BLaER1 treated with 17β-estradiol and CSF1 and Interleukin-3, amounts not matched to agents 10 nM and 100 nM (cell line): Measurements from ENCODE around the gene STIM2.
A peak's percentile ranks its signal among the peaks of the same experiment; 100 is the strongest.

Source experiments
- H3K27ac ChIP-seq, 11 experiments: shearing (Covaris generic); formaldehyde crosslinking; 2 replicates each; pipeline ENCODE4 v1.8.1; 2022
- H3K27me3 ChIP-seq, 11 experiments: shearing (Covaris generic); formaldehyde crosslinking; 2 replicates each; pipeline ENCODE4 v1.8.1; 2022
- H3K36me3 ChIP-seq, 11 experiments: shearing (Covaris generic); formaldehyde crosslinking; 2 replicates each; pipeline ENCODE4 v1.8.1; 2022
- H3K4me1 ChIP-seq, 10 experiments: shearing (Covaris generic); formaldehyde crosslinking; 2 replicates each; pipeline ENCODE4 v1.8.1; 2022
- H3K4me2 ChIP-seq, 11 experiments: shearing (Covaris generic); formaldehyde crosslinking; 2 replicates each; pipeline ENCODE4 v1.8.1; 2022
- H3K4me3 ChIP-seq, 10 experiments: shearing (Covaris generic); formaldehyde crosslinking; 2 replicates each; pipeline ENCODE4 v1.8.1; 2022
- H3K9ac ChIP-seq, 11 experiments: shearing (Covaris generic); formaldehyde crosslinking; 2 replicates each; pipeline ENCODE4 v1.8.1; 2022
- H3K9me3 ChIP-seq, 11 experiments: shearing (Covaris generic); formaldehyde crosslinking; replicated peaks in 1 of 11; 2 replicates each; pipeline ENCODE4 v1.8.1; 2022
- H4K20me1 ChIP-seq, 11 experiments: shearing (Covaris generic); formaldehyde crosslinking; 2 replicates each; pipeline ENCODE4 v1.8.1; 2022
- Cebpa-rat ChIP-seq, 11 experiments: shearing (Covaris generic); IDR thresholded peaks; 2 replicates each; pipeline ENCODE4 v1.8.1; 2022

STIM2 gene

GRCh38 chr4:26862381-26862915 lies 1.8 kb downstream of the STIM2 start:
- Histone ChIP-seq H3K4me3 (peak overlapping the region; percentile 82 to 95 (median 90)), H3K9ac (peak overlapping the region; percentile 83 to 98 (median 95); a peak in 21 of 22 replicates), H3K27ac (peak overlapping the region in 10 of 11 experiments; percentile 7 to 96 (median 96); a peak in 19 of 22 replicates), H3K4me1 (peaks cover 35 to 72% (median 55%) of the 10 kb centered on the region in 10 experiments), H4K20me1 (peaks cover 0 to 61% (median 24%) of the 10 kb centered on the region in 11 experiments; a peak in 12 of 22 replicates), H3K4me2 (peak overlapping the region; percentile 74 to 90 (median 82)), H3K27me3 (no peaks in the 10 kb centered on the region), H3K9me3 (peaks cover 0 to 6% (median 0%) of the 10 kb centered on the region in 11 experiments; a peak in 3 of 22 replicates), H3K36me3 (peaks cover 0 to 10% (median 0%) of the 10 kb centered on the region in 11 experiments; a peak in 5 of 22 replicates)
- no peak for TF ChIP-seq Cebpa-rat (IDR thresholded peaks at IDR 0.05)

GRCh38 chr4:26863512-26863911 lies 2.9 kb downstream of the STIM2 start:
- peak overlapping the region in 10 of 11 experiments; percentile 37 to 98 (median 91); a peak in 19 of 22 replicates for H3K9ac ChIP-seq
- H3K4me2 ChIP-seq = peak overlapping the region; percentile 62 to 90 (median 82)
- peaks cover 0 to 10% (median 0%) of the 10 kb centered on the region in 11 experiments; a peak in 5 of 22 replicates for H3K36me3 ChIP-seq
- H4K20me1 ChIP-seq = peaks cover 0 to 72% (median 25%) of the 10 kb centered on the region in 11 experiments; a peak in 14 of 22 replicates
- peaks cover 43 to 77% (median 63%) of the 10 kb centered on the region in 10 experiments for H3K4me1 ChIP-seq
- peaks cover 0 to 6% (median 0%) of the 10 kb centered on the region in 11 experiments; a peak in 3 of 22 replicates for H3K9me3 ChIP-seq
- peak overlapping the region in 9 of 10 experiments; percentile 7 to 95 (median 91); a peak in 14 of 20 replicates for H3K4me3 ChIP-seq
- peak overlapping the region in 9 of 11 experiments; percentile 22 to 96 (median 96); a peak in 15 of 22 replicates for H3K27ac ChIP-seq
- no peaks in the 10 kb centered on the region for H3K27me3 ChIP-seq
- TF ChIP-seq Cebpa-rat (IDR thresholded peaks at IDR 0.05) = no peak

- H4K20me1 ChIP-seq = peaks cover 0 to 86% (median 31%) of the 10 kb centered on the region in 11 experiments; a peak in 14 of 22 replicates
- H3K9me3 ChIP-seq = peaks cover 0 to 9% (median 0%) of the 10 kb centered on the region in 11 experiments; a peak in 3 of 22 replicates
- no peaks in the 10 kb centered on the region for H3K27me3 ChIP-seq
- H3K27ac ChIP-seq = peak overlapping the region in 10 of 11 experiments; percentile 22 to 96 (median 48); a peak in 17 of 22 replicates
- H3K4me3 ChIP-seq = peak overlapping the region in 6 of 10 experiments; percentile 11 to 95 (median 30); a peak in 7 of 20 replicates
- H3K36me3 ChIP-seq = peaks cover 0 to 21% (median 10%) of the 10 kb centered on the region in 11 experiments; a peak in 11 of 22 replicates
- peaks cover 35 to 74% (median 59%) of the 10 kb centered on the region in 10 experiments for H3K4me1 ChIP-seq
- no peak for TF ChIP-seq Cebpa-rat (IDR thresholded peaks at IDR 0.05)
- peak overlapping the region in 1 of 11 experiments; percentile 7; a peak in 3 of 22 replicates for H3K9ac ChIP-seq
- peak overlapping the region; percentile 60 to 90 (median 82) for H3K4me2 ChIP-seq
These were observed 4.3 kb downstream of the STIM2 start for GRCh38 chr4:26864899-26865298.

GRCh38 chr4:26866203-26866602 lies 5.6 kb downstream of the STIM2 start:
- H3K36me3 ChIP-seq = peaks cover 0 to 32% (median 17%) of the 10 kb centered on the region in 11 experiments; a peak in 12 of 22 replicates
- 0 out of 22 replicates have a peak overlapping the region, but pooled peaks of 2 of the 11 experiments have one; percentile 18 to 26 for H3K27ac ChIP-seq
- peaks cover 0 to 11% (median 0%) of the 10 kb centered on the region in 11 experiments; a peak in 4 of 22 replicates for H3K9me3 ChIP-seq
- peaks cover 33 to 80% (median 61%) of the 10 kb centered on the region in 10 experiments for H3K4me1 ChIP-seq
- H3K4me3 ChIP-seq = no peak overlapping the region
- TF ChIP-seq Cebpa-rat (IDR thresholded peaks at IDR 0.05) = no peak
- no peak overlapping the region for H3K9ac ChIP-seq
- H3K4me2 ChIP-seq = peak overlapping the region in 10 of 11 experiments; percentile 28 to 90 (median 78); a peak in 17 of 22 replicates
- peaks cover 0 to 90% (median 31%) of the 10 kb centered on the region in 11 experiments; a peak in 14 of 22 replicates for H4K20me1 ChIP-seq
- no peaks in the 10 kb centered on the region for H3K27me3 ChIP-seq

GRCh38 chr4:26866781-26867180 lies 6.1 kb downstream of the STIM2 start:
- Histone ChIP-seq H3K4me3 (no peak overlapping the region), H4K20me1 (peaks cover 0 to 92% (median 27%) of the 10 kb centered on the region in 11 experiments; a peak in 14 of 22 replicates), H3K27me3 (no peaks in the 10 kb centered on the region), H3K4me2 (peak overlapping the region in 9 of 11 experiments; percentile 28 to 90 (median 76); a peak in 14 of 22 replicates), H3K9ac (no peak overlapping the region), H3K9me3 (peaks cover 0 to 11% (median 0%) of the 10 kb centered on the region in 11 experiments; a peak in 5 of 22 replicates), H3K27ac (no peak overlapping the region), H3K36me3 (peaks cover 0 to 38% (median 17%) of the 10 kb centered on the region in 11 experiments; a peak in 12 of 22 replicates), H3K4me1 (peaks cover 36 to 86% (median 66%) of the 10 kb centered on the region in 10 experiments)
- TF ChIP-seq Cebpa-rat (IDR thresholded peaks at IDR 0.05) = no peak

- TF ChIP-seq Cebpa-rat (IDR thresholded peaks at IDR 0.05) = no peak
- Histone ChIP-seq H3K4me3 (0 out of 20 replicates have a peak overlapping the region, but pooled peaks of 2 of the 10 experiments have one; percentile 9 to 16), H3K9ac (peak overlapping the region in 9 of 11 experiments; percentile 20 to 53 (median 33); a peak in 11 of 22 replicates), H3K4me1 (peaks cover 38 to 86% (median 72%) of the 10 kb centered on the region in 10 experiments), H3K27me3 (no peaks in the 10 kb centered on the region), H3K4me2 (peak overlapping the region; percentile 66 to 84 (median 74)), H4K20me1 (peaks cover 0 to 88% (median 19%) of the 10 kb centered on the region in 11 experiments; a peak in 11 of 22 replicates), H3K27ac (peak overlapping the region; percentile 27 to 63 (median 49); a peak in 18 of 22 replicates), H3K36me3 (peaks cover 0 to 46% (median 19%) of the 10 kb centered on the region in 11 experiments; a peak in 15 of 22 replicates), H3K9me3 (peaks cover 0 to 15% (median 3%) of the 10 kb centered on the region in 11 experiments; a peak in 10 of 22 replicates)
These were observed 7.5 kb downstream of the STIM2 start for GRCh38 chr4:26867914-26868684.

GRCh38 chr4:26870576-26871262 lies 10.1 kb downstream of the STIM2 start:
- Histone ChIP-seq H3K4me1 (peaks cover 38 to 72% (median 67%) of the 10 kb centered on the region in 10 experiments), H3K4me3 (no peak overlapping the region), H4K20me1 (peaks cover 0 to 83% (median 31%) of the 10 kb centered on the region in 11 experiments; a peak in 13 of 22 replicates), H3K9me3 (peaks cover 0 to 31% (median 15%) of the 10 kb centered on the region in 11 experiments; a peak in 18 of 22 replicates), H3K27ac (no peak overlapping the region), H3K4me2 (peak overlapping the region in 6 of 11 experiments; percentile 3 to 52 (median 32); a peak in 9 of 22 replicates), H3K9ac (no peak overlapping the region), H3K27me3 (no peaks in the 10 kb centered on the region), H3K36me3 (peaks cover 0 to 67% (median 29%) of the 10 kb centered on the region in 11 experiments; a peak in 18 of 22 replicates)
- TF ChIP-seq Cebpa-rat (IDR thresholded peaks at IDR 0.05) = no peak
